ENCODE measurements around the gene NDUFB4. TPM values are rescaled to one million over a fixed set of nuclear protein-coding genes. Genes with fewer than 3 reads are reported as not detected.

The NDUFB4 gene
- total RNA-seq, 3 donors from 2014 or later = 142 to 182 (median 157) TPM

DNA sequence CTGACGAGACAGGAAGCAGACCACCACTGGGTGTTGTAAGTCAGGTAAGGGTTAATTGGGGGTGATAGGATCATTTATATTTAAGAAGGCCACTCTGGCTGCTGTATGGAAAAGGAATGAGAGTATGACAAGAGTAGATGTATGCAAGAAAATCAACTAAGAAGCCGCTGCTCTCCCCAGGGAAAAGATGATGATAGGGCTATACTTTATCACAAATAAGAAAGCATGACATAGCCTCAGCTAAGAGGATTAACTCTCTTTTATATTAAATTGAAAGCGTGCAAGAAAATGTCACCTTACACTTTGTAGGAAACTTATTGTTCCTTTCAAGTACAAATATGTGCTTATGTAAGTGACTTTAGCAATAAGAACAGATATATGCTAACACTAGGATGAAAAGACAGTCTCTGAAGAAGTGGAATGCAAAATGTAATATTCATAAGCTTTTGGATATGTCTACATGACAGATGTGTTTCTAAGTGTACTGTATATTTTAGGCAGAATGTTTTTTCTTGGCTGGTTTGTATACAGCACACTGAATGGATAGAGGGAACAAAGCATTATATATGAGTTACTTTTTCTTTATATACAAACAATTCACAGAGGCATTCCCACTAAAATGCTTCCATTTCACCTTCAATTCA lies 8.7 kb upstream of the NDUFB4 start:
- Histone ChIP-seq H3K4me3 (no peak overlapping the region), H3K4me1 (ENCODE audit: low read depth) (no peaks in the 10 kb centered on the region), H3K9me3 (no peaks in the 10 kb centered on the region), H3K36me3 (ENCODE audit: low read depth) (no peaks in the 10 kb centered on the region)
- ATAC-seq = no peak
- no peak for DNase-seq
- TF ChIP-seq, protein P1, sequence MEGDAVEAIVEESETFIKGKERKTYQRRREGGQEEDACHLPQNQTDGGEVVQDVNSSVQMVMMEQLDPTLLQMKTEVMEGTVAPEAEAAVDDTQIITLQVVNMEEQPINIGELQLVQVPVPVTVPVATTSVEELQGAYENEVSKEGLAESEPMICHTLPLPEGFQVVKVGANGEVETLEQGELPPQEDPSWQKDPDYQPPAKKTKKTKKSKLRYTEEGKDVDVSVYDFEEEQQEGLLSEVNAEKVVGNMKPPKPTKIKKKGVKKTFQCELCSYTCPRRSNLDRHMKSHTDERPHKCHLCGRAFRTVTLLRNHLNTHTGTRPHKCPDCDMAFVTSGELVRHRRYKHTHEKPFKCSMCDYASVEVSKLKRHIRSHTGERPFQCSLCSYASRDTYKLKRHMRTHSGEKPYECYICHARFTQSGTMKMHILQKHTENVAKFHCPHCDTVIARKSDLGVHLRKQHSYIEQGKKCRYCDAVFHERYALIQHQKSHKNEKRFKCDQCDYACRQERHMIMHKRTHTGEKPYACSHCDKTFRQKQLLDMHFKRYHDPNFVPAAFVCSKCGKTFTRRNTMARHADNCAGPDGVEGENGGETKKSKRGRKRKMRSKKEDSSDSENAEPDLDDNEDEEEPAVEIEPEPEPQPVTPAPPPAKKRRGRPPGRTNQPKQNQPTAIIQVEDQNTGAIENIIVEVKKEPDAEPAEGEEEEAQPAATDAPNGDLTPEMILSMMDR (IDR thresholded peaks at IDR 0.05) = no peak
- intact Hi-C loops (cut with DNase I, micrococcal nuclease) = no loop called here

DNA sequence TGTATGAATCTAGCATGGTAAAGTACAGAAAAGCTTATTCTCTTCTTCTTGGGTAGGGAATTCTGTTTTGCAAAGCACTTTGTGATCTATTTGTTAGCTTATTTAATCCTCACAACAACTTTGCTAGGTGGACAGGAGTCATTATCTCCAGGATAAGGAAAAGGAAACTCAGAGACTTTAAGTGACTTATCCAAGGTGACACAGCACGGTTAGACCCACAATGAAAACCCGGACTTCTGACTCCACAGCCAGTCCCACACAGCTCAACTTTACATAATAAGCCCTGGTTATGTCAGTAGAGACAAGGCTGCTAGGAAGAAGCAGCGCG lies 384 bp upstream of the NDUFB4 start:
- no peaks in the 10 kb centered on the region for H3K36me3 ChIP-seq (ENCODE audit: low read depth)
- DNase-seq (no peak), ATAC-seq (no peak)
- H3K4me3 ChIP-seq = peak overlapping the region; percentile 71
- intact Hi-C loops (cut with DNase I, micrococcal nuclease) = no loop called here
- peaks cover 22% of the 10 kb centered on the region for H3K4me1 ChIP-seq (ENCODE audit: low read depth)
- TF ChIP-seq, protein P1 (IDR thresholded peaks at IDR 0.05) = no peak
- H3K9me3 ChIP-seq = no peaks in the 10 kb centered on the region

DNA sequence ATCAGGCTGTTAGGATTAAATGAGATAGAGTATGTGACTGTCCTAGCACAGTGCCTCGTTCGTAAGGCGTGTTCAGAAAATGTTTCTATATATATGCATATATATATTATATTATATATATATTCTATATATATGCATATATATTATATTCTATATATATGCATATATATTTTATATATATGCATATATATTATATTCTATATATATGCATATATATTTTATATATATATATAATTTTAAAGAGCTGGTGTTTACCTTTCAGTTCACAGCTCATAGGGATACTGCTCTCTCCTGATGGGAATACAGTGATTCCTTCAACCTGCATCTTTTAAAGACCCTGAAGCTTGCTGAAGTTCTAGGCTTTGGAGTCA lies 702 bp downstream of the NDUFB4 start:
- ATAC-seq (no peak), DNase-seq (no peak)
- Histone ChIP-seq H3K4me3 (peak overlapping the region; percentile 71), H3K36me3 (ENCODE audit: low read depth) (no peaks in the 10 kb centered on the region), H3K4me1 (ENCODE audit: low read depth) (peaks cover 22% of the 10 kb centered on the region), H3K9me3 (no peaks in the 10 kb centered on the region)
- TF ChIP-seq, protein P1 (IDR thresholded peaks at IDR 0.05) = no peak
- intact Hi-C loops (cut with DNase I, micrococcal nuclease) = no loop called here

DNA sequence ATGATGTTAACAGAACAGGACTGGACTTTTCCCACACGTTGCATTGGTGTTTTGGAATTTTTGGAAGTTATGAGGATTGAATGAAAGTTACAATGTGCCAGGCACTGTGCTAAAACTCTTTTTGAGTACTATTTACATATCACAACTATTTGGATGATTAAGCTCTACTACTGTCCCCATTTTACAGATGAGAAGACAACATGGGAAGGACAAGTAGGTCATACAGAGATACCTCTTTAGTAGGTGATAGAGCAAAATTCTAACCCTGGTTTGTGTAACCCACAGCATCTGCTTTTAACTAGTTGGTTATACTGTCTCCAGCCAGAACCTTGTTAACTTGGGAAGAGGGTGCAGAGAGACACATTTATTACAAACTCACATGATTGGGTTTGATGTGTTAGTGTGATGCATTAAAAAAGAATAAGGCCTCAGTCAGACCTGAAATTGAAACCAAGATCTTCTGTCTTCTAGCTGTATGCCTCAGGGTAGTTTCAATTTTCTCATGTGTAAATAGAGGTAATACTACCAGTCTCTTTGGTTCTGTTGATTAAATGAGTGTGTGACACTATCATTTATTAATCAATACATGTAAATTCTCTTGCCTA lies 1.4 kb downstream of the NDUFB4 start:
- DNase-seq = no peak
- intact Hi-C loops (cut with DNase I, micrococcal nuclease) = no loop called here
- H3K4me1 ChIP-seq (ENCODE audit: low read depth) = peaks cover 22% of the 10 kb centered on the region
- no peaks in the 10 kb centered on the region for H3K9me3 ChIP-seq
- H3K4me3 ChIP-seq = no peak overlapping the region
- ATAC-seq = no peak
- TF ChIP-seq, protein P1 (IDR thresholded peaks at IDR 0.05) = no peak
- H3K36me3 ChIP-seq (ENCODE audit: low read depth) = no peaks in the 10 kb centered on the region

DNA sequence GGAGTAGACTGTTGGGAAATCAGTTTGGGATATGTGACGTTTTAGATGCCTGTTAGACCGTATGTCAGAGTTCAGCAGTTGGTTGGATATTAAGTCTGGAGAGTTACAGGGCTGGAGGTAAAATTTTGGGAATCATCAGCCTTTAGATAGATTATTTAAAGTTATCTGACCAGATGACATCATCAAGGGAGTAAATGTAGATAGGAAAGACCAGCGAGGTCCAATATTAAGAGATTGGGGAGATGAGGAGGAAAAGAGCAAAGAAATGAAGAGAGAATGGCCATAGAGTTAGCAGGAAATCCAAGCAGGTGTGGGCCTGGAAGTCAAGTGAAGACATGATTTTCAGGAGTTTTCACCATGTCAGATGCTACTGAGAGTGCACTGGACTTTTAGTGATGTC lies 3.1 kb downstream of the NDUFB4 start:
- no peaks in the 10 kb centered on the region for H3K36me3 ChIP-seq (ENCODE audit: low read depth)
- no peak for DNase-seq
- ATAC-seq = no peak
- H3K4me3 ChIP-seq = no peak overlapping the region
- intact Hi-C loops (cut with DNase I, micrococcal nuclease) = no loop called here
- peaks cover 22% of the 10 kb centered on the region for H3K4me1 ChIP-seq (ENCODE audit: low read depth)
- TF ChIP-seq, protein P1 (IDR thresholded peaks at IDR 0.05) = no peak
- H3K9me3 ChIP-seq = no peaks in the 10 kb centered on the region

All from mucosa of descending colon (tissue), 3 donors.